ENCODE results near the gene SKIC8. TPM values are rescaled to one million over a fixed set of nuclear protein-coding genes. Genes with fewer than 3 reads are reported as not detected.

Gene SKIC8
- polyA plus RNA-seq (ENCODE audit: insufficient read length in 4 of 4) = 100 to 1,000 TPM in 3 of 4 donors, 10 to 100 TPM in 1; 95.1 to 123 (median 111) TPM

DNA sequence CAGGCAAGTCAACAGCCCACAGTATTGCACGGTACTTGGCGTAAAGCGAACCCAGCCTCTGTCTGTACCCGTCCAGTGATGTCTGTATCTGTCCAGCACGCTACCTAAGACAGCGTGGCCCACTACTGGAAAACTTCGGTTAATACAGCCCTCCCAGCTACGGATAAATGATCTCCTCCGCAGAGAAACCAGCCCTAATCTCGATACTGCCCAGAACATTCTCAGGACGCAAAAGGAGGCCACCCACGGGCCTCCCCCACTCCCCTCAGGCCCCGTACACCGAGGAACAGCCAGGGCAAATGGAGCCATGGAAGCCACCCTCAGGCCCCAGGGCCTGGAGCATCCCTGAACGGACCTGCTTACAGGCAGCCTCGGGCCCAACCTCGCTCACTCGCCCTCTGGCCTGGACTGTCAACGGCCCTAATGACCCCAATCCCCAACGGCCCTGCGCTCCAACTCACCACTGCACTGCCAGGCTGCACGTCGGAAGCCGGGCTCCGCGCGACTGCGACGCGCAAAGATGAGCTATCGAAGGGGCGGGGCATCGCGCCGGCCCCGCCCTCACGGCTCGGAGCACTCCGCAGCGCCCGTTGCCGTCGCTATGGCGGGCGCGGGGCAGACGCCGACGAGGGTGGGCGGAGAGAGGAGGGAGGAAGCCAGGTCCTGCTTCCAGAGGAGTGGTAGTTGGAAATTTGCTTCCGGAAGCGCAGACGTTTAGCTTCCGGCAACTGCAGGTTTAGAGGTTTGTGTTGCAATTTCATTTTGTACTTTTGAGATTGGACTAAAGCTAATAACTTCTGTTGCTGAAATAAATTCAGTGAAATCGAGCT, at the start of gene SKIC8:
SKIC8 (minus strand) TSS at position 509 of the 830 bp plus-strand sequence. CDS start 3,923 bp downstream, outside the sequence.
- peak; percentile 81 to 91 (median 84) for DNase-seq (ENCODE audit: low read depth in 4 of 4, low spot score in 2 of 4)

GRCh38 chr15:78347586-78348543, 48.5 kb upstream of the SKIC8 start:
- no peak for DNase-seq (ENCODE audit: low read depth in 4 of 4, low spot score in 2 of 4)

GRCh38 chr15:78345396-78346125, 46.2 kb upstream of the SKIC8 start:
- no peak for DNase-seq (ENCODE audit: low read depth in 4 of 4, low spot score in 2 of 4)

DNA sequence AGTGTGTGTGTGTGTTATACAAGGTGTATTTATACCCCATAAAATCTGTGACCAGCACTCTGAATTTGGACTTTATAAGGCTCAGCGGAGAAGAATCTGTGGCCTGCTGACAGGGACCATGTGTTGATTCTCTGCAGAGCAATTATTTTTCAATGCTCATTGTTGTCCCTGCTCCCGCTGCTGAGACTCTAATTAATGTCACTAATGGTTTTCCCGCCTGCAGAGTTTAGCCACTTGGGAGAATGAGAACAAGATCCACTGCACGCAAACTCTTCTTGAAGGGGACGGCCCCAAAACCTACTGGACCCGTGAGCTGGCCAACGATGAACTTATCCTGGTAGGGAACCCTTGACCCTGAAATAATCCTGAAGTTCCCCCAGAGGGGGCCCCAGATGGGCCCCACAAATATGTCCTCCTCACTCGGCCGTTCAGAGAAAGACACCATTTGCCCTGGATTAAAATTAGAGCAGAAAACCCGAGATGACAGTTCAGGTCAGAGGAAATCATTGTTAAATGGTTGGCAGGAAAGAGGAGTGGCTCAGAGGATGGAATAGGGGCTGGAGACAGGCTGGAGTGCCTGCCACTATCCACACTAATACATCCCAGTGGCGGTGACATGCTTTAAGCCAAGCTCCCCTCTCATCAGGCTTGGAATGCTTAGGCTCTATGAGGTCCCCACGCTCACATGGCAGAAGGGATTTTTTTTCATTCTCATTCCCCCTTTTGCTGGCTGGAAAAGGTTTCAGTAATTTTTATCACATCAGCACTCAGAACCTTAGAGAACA, 44.1 kb upstream of the SKIC8 start:
- DNase-seq (ENCODE audit: low read depth in 4 of 4, low spot score in 2 of 4) = no peak

- DNase-seq (ENCODE audit: low read depth in 4 of 4, low spot score in 2 of 4) = no peak
Measured at GRCh38 chr15:78342021-78342420, 42.6 kb upstream of the SKIC8 start.

GRCh38 chr15:78341057-78341987, 41.9 kb upstream of the SKIC8 start:
- no peak for DNase-seq (ENCODE audit: low read depth in 4 of 4, low spot score in 2 of 4)

GRCh38 chr15:78340231-78341056, 41.0 kb upstream of the SKIC8 start, which contains the start of gene CRABP1:
Gene CRABP1 (plus strand): TSS chr15:78340353. CDS start chr15:78340429, 76 bp downstream.
- DNase-seq (ENCODE audit: low read depth in 4 of 4, low spot score in 2 of 4) = no peak

DNA sequence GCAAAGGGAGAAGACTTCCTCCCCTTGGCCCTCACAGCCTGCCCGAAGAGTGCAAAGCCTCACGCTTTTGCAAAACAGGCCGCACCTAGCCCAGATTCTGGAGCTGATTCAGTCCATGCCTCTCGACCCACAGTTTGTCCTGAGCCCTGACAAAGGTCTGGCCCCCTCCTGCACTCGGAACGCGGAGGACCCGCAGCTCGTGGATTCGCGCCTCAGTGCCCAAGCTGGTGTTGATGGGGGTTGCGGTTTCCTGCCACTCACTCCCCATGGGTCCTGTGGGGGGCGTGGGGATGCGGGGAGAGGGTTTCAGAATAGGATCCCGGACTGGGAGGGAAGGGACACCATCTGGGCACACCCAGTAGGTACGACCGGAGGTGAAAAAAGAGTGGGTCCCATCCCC, 40.1 kb upstream of the SKIC8 start:
- no peak for DNase-seq (ENCODE audit: low read depth in 4 of 4, low spot score in 2 of 4)

GRCh38 chr15:78338781-78339180, 39.4 kb upstream of the SKIC8 start:
- DNase-seq (ENCODE audit: low read depth in 4 of 4, low spot score in 2 of 4) = no peak

DNA sequence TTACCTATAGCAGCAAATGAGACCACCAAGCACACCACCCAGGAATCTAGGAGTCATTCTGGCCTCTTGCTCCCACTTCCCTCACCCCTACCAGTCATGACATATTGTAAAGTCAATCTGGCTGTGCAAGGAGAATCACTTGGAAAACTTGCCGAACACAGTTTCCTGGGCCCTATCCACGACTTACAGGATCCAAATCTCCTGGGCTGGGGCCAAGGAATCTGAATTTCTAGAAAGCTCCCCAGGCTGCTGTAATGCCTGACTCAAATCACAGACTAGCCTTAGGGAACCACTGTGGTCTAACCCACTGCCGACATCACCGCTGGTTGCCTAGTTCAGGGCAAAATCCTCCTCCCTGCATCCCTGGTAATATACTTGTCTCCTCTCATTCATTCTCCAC, 36.6 kb upstream of the SKIC8 start:
- DNase-seq (ENCODE audit: low read depth in 4 of 4, low spot score in 2 of 4) = no peak

GRCh38 chr15:78334845-78335244, 35.4 kb upstream of the SKIC8 start:
- DNase-seq (ENCODE audit: low read depth in 4 of 4, low spot score in 2 of 4) = no peak

- DNase-seq (ENCODE audit: low read depth in 4 of 4, low spot score in 2 of 4) = no peak
Measured at GRCh38 chr15:78329625-78330024, 30.2 kb upstream of the SKIC8 start.

DNA sequence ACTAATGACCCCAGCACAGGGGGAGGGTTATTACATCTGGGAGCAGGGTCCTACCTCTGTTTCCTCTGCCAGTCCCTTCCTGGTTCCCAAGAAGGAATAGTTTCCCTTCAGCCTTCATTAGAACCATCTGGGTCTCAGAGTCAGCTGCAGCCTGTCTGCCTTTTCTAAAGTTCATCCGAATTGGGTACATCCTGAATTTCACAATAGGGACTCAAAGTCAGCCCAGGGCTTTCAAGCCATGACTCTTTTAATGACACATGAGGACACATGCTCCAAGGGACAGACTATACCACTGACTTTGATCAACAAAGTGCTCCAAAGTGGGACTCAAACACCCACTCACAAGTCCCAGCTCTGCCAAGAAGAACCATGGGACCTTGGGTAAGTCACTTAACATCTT, 28.1 kb upstream of the SKIC8 start:
- no peak for DNase-seq (ENCODE audit: low read depth in 4 of 4, low spot score in 2 of 4)

- DNase-seq (ENCODE audit: low read depth in 4 of 4, low spot score in 2 of 4) = no peak
Measured at GRCh38 chr15:78325092-78325843, 25.9 kb upstream of the SKIC8 start.

DNA sequence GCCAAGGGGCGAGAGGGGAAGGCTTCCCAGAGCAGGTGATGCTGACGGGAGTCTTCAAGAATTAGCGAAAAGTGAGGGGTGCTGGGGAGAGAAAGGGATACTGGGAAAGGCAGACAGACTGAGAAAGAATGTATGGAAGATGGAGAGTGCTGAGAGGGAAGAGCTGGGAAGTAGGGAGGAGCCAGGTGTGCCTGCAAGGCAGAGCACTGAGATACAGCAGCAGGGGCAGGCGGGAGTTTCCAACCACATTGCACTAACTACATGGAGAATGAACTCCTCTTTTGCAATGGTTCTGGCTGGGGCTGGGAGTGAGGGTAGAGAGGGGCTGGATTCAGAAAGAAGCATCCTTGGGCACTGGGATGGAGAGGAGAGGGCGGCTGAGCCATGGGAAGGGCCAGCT, 24.7 kb upstream of the SKIC8 start:
- DNase-seq (ENCODE audit: low read depth in 4 of 4, low spot score in 2 of 4) = no peak

DNA sequence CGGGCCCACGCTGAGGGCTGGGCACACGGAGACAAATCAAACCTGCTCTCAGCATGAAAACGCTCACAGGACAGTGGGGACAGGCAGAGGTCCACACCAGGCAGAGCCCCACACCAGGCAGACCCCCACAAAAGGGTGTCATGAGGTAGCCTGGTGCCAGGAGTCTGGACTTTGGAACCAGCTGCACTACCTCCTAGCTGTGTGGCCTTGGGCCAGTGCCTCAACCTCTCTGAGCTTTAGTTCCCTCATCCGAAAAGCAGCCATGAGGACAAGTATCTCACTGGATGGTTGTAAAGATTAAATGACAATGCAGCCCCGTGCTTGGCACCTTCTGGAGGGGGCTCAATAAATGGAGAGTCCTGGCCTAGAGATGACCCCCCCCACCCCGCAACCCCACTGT, 24.3 kb upstream of the SKIC8 start:
- no peak for DNase-seq (ENCODE audit: low read depth in 4 of 4, low spot score in 2 of 4)
